ENCODE measurements around the gene F2RL2. TPM values are rescaled to one million over a fixed set of nuclear protein-coding genes. Genes with fewer than 3 reads are reported as not detected.

F2RL2 gene
- total and polyA plus RNA-seq, 2 of the 4 experiments (the other 2 are of a cell fraction) = 21.7 to 32.8 TPM

- Histone ChIP-seq H3K56ac (ENCODE audit: extremely low read depth, insufficient read depth, low read length) (no peak overlapping the region), H3K4me3 (ENCODE audit: insufficient read depth, low read depth, low read length) (no peak overlapping the region), H3K9me1 (ENCODE audit: insufficient read depth, low read length) (no peaks in the 10 kb centered on the region; the same call in 1 of the 2 replicates), H2AFZ (replicated peaks; ENCODE audit: low read length, poor library complexity) (no peak overlapping the region), H4K91ac (ENCODE audit: insufficient read depth, low read depth, low read length) (no peak overlapping the region), H3K18ac (ENCODE audit: low read depth, low read length) (no peak overlapping the region), H4K5ac (ENCODE audit: low read depth, low read length) (no peak overlapping the region), H3K4me1 (ENCODE audit: control insufficient read depth, insufficient read depth, low read length) (peaks cover 2% of the 10 kb centered on the region; the same call in 1 of the 2 replicates), H2AK9ac (replicated peaks; ENCODE audit: low read depth, low read length, poor library complexity) (no peak overlapping the region), H3K14ac (replicated peaks; ENCODE audit: low read depth, low read length) (no peak overlapping the region), H2BK15ac (ENCODE audit: low read depth, low read length) (no peak overlapping the region), H3K9me3 (ENCODE audit: control insufficient read depth, insufficient read depth, low read length) (no peaks in the 10 kb centered on the region), H3K36me3 (ENCODE audit: control insufficient read depth, insufficient read depth, low read length) (no peaks in the 10 kb centered on the region), H4K20me1 (ENCODE audit: insufficient read depth, low read length) (no peaks in the 10 kb centered on the region), H2AK5ac (ENCODE audit: low read depth, low read length) (no peak overlapping the region), H3K27me3 (ENCODE audit: control insufficient read depth, insufficient read depth, low read length) (no peaks in the 10 kb centered on the region; the same call in 1 of the 2 replicates), H3K4me2 (ENCODE audit: low read depth, low read length) (no peak overlapping the region), H3K4ac (ENCODE audit: low read depth, low read length) (no peak overlapping the region), H4K8ac (ENCODE audit: low read depth in 2 of 2, low read length in 2 of 2) (no peak overlapping the region), H3K9ac (ENCODE audit: low read depth, low read length) (no peak overlapping the region), H3K79me1 (ENCODE audit: low read depth in 1 of 2, low read length in 2 of 2) (no peaks in the 10 kb centered on the region), H3K23ac (ENCODE audit: low read depth, low read length) (no peak overlapping the region), H2BK120ac (ENCODE audit: low read depth, low read length) (no peak overlapping the region), H3K27ac (ENCODE audit: insufficient read depth, low read length) (no peak overlapping the region), H2BK5ac (ENCODE audit: low read depth, low read length, poor library complexity, severe bottlenecking) (no peak overlapping the region), H2BK20ac (ENCODE audit: low read depth, low read length) (no peak overlapping the region)
- no CpG with 5 or more reads among the region's 7 CpGs for WGBS, 2 experiments (ENCODE audit: extremely low coverage in 2 of 2, insufficient read length in 1 of 2)
- no TSS peak for BruUV-seq (replicated peaks)
- dilution Hi-C loops (cut with HindIII; ENCODE audit: low sequenced_read_pairs, unreplicated experiment) (no loop called here), intact Hi-C loops (cut with micrococcal nuclease) (no loop called here), in situ Hi-C loops (cut with MboI; ENCODE audit: low sequenced_read_pairs) (no loop called here)
- CTCF ChIA-PET = no interaction called here
- peak; percentile 66 for DNase-seq
- POLR2A ChIA-PET (ENCODE audit: unreplicated experiment) = no interaction called here
- no peak for ATAC-seq (ENCODE audit: low read depth)
- TF ChIP-seq MAZ (IDR thresholded peaks at IDR 0.05; ENCODE audit: borderline replicate concordance, low read depth, low read length) (no peak), FOS (IDR thresholded peaks at IDR 0.05; ENCODE audit: low read depth, low read length) (peak; percentile 31; the same call in 1 of the 2 replicates), CEBPB (IDR thresholded peaks at IDR 0.05; ENCODE audit: low read depth, low read length) (peak; percentile 86), NFE2L2 (IDR thresholded peaks at IDR 0.05; ENCODE audit: low read depth, low read length) (no peak), CHD1 (IDR thresholded peaks at IDR 0.05; ENCODE audit: low read depth, low read length) (no peak), RCOR1 (IDR thresholded peaks at IDR 0.05; ENCODE audit: insufficient replicate concordance, low read length) (no peak), RAD21 (IDR thresholded peaks at IDR 0.05; ENCODE audit: low read length) (no peak), MAFK (IDR thresholded peaks at IDR 0.05; ENCODE audit: low read depth, low read length) (no peak)
Measured at GRCh38 chr5:76579166-76579937, 43.9 kb downstream of the F2RL2 start.

Measured in IMR-90 (cell line).